Stomach smooth muscle (tissue), 2 donors: ENCODE data around the gene NFATC2IP.
"Not testable (repeated sequence)": the region's sequence is repeated elsewhere in the genome, so short reads cannot be mapped to it uniquely, and the experiment has no call there.

Experiments
- H3K27ac ChIP-seq: one replicate; pipeline ENCODE4 v1.7.0; 2013; ENCODE audit warnings: mild to moderate bottlenecking, low read length, inconsistent platforms
- H3K27me3 ChIP-seq, 2 donors: one replicate each; pipeline ENCODE4 v1.7.0; 2013; ENCODE audit warnings: low read length in 2 of 2; ENCODE audit not compliant: insufficient read depth in 2 of 2, control insufficient read depth in 1 of 2
- H3K36me3 ChIP-seq, 2 donors: one replicate each; pipeline ENCODE4 v1.7.0; 2013; ENCODE audit warnings: low read length in 2 of 2; ENCODE audit not compliant: control insufficient read depth in 2 of 2, insufficient read depth in 2 of 2
- H3K4me1 ChIP-seq: one replicate; pipeline ENCODE4 v1.7.0; 2013; ENCODE audit warnings: low read length; ENCODE audit not compliant: control insufficient read depth, insufficient read depth
- H3K4me3 ChIP-seq, 2 donors: one replicate each; pipeline ENCODE4 v1.7.0; 2013; ENCODE audit warnings: low read length in 2 of 2
- H3K9ac ChIP-seq, 2 donors: one replicate each; pipeline ENCODE4 v1.7.0; 2013; ENCODE audit warnings: low read length in 2 of 2, mild to moderate bottlenecking in 1 of 2
- H3K9me3 ChIP-seq, 2 donors: one replicate each; pipeline ENCODE4 v1.7.0; 2013; ENCODE audit warnings: low read length in 2 of 2; ENCODE audit not compliant: control insufficient read depth in 2 of 2
- donor health status: healthy.
- donor health status: Pancreatic carcinoma.

The NFATC2IP gene

DNA sequence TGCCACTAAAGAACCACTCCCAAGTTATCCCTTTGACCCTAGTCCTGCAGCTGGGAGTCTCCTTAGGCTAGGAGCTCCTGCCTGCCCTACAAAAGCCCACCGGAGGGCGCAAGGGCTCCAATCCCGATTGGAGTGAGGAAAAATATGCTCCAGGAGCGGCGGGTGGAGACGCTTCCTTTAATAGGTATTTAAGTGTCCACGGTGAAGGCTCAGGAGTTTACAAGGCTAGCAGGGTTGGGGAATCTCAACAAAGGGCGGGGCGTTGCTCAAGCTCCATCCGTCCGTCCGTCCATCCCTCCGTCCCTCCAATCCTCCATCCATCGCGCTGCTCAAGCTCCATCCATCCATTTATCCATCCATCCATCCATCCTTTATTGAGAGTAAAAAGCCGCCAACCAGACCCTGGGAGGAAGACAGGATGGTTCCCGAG is 23.3 kb downstream of the NFATC2IP start:
- peaks cover 7 to 17% of the 10 kb centered on the region in 2 donors for H3K36me3 ChIP-seq
- H3K9me3 ChIP-seq, result no peaks in the 10 kb centered on the region
- no peaks in the 10 kb centered on the region for H3K27me3 ChIP-seq
- H3K4me1 ChIP-seq, result peaks cover 17% of the 10 kb centered on the region
- H3K4me3 ChIP-seq, result peak overlapping the region; percentile 87 to 99
- peak overlapping the region; percentile 90 to 92 for H3K9ac ChIP-seq
- H3K27ac ChIP-seq, result peak overlapping the region; percentile 77

DNA sequence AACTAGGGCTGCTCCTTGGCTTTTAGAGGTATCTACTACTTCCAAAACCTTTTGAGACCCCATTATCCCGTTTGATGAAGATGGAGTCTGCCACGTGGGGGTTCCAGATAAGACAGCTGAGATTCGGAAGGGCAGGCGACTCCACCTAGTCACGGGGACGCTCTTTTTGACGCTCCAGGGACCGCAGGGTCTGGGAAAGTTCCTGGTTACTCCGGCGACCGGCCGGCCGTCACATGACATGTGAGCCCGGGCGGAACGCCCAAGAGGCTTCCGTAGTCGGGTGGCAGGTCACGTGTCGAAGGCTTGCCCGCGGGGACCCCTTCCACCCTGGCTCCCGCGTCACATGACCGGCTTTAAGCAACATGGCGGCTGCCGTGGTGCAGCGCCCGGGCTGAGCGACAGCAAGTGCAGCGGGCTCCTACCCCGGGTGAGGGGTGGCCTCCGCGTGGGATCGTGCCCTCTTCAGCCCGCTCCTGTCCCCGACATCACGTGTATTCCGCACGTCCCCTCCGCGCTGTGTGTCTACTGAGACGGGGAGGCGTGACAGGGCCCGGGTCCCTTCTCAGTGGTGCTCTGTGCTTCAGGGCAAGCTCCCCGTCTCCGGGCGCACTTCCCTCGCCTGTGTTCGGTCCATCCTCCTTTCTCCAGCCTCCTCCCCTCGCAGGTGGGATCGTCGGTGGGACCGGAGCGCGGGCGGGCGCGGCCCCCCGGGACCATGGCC is 23.9 kb downstream of the NFATC2IP start, which contains the start of gene SPNS1:
SPNS1 (plus strand) TSS at position 342 of the 721 bp plus-strand sequence; CDS start at position 716, 374 bp downstream.
- peak within 1 kb of the TSS; percentile 87 to 99 for H3K4me3 ChIP-seq
- peak within 1 kb of the TSS; percentile 90 to 92 for H3K9ac ChIP-seq
- peaks cover 17% of the 10 kb centered on the region for H3K4me1 ChIP-seq
- H3K27ac ChIP-seq, result peak within 1 kb of the TSS; percentile 77
- no peaks in the 10 kb centered on the region for H3K9me3 ChIP-seq
- H3K36me3 ChIP-seq, result peaks cover 10 to 21% of the 10 kb centered on the region in 2 donors
- H3K27me3 ChIP-seq, result no peaks in the 10 kb centered on the region

DNA sequence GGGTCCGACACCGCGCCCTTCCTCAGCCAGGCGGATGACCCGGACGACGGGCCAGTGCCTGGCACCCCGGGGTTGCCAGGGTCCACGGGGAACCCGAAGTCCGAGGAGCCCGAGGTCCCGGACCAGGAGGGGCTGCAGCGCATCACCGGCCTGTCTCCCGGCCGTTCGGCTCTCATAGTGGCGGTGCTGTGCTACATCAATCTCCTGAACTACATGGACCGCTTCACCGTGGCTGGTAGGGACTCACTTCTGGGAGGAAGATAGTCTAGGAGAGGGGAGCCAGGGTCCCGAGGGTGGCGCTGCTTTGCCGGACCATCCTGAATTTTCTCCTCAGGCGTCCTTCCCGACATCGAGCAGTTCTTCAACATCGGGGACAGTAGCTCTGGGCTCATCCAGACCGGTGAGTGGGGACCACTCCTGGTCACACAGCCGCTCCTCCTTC is 24.4 kb downstream of the NFATC2IP start:
- Histone ChIP-seq H3K27ac (peak overlapping the region; percentile 77), H3K27me3 (no peaks in the 10 kb centered on the region), H3K9ac (peak overlapping the region; percentile 90 to 92), H3K9me3 (no peaks in the 10 kb centered on the region), H3K36me3 (peaks cover 10 to 21% of the 10 kb centered on the region in 2 donors), H3K4me3 (peak overlapping the region; percentile 87 to 99), H3K4me1 (peaks cover 17% of the 10 kb centered on the region)

DNA sequence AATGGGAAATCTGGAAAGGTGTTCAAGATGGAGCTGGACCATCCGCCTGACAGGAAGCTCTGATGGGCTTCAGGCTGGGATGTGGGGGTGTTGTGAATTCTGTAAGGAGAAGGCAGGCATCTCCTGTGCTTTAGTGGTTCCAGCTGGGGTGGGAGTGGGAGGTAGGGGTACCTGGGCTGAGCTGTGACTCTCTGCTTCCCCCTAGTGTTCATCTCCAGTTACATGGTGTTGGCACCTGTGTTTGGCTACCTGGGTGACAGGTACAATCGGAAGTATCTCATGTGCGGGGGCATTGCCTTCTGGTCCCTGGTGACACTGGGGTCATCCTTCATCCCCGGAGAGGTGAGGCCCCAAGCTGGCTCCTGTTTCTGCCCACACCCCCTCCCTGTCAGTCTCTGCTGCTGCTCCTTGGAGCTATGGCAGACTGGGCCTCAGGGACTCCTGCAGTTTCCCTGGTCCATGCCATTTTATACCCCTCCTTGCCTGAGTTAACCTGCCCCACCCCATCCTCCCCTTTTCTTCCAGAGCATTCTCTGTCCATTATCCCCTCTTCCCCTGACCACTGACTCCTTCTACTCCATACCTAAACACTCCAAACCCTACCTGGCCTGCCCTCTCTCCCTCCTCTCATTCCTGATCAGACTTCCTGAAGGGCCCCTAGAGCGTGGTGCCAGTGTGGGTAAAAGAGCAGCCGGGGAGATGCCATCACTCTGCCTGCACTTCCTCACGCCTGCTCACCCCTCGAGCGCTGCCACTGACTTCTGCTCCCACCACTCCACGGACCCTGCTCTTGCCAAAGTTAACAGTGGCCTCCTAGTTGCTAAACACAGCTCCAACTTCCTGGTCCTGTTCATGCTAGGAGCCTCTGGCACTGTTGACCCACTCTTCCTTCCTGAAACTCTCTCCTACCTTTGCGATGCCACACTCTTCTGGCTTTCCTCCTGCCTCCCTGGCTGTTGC is 27.2 kb downstream of the NFATC2IP start:
- H3K27me3 ChIP-seq, result no peaks in the 10 kb centered on the region
- no peak overlapping the region for H3K9ac ChIP-seq
- H3K36me3 ChIP-seq, result peaks cover 21 to 37% of the 10 kb centered on the region in 2 donors
- H3K4me3 ChIP-seq, result no peak overlapping the region
- H3K27ac ChIP-seq, result no peak overlapping the region
- H3K4me1 ChIP-seq, result peaks cover 17% of the 10 kb centered on the region
- no peaks in the 10 kb centered on the region for H3K9me3 ChIP-seq

DNA sequence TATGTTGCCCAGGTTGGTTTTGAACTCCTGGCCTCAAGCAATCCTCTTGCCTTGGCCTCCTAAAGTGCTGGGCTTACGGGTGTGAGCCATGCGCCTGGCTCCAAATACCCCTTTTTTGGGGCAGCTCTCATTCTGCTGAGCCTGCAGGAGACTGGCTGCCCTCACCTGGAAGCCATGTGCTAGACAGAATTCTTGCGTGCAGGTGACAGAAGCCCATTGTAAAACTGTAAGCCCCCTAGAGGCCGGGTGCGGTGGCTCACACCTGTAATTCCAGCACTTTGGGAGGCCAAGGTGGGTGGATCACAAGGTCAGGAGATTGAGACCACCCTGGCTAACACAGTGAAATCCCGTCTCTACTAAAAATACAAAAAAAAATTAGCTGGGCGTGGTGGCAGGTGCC is 29.6 kb downstream of the NFATC2IP start:
- peaks cover 30 to 46% of the 10 kb centered on the region in 2 donors for H3K36me3 ChIP-seq
- not testable (repeated sequence) for H3K9me3 ChIP-seq, H3K27ac ChIP-seq, H3K4me1 ChIP-seq, H3K4me3 ChIP-seq, H3K9ac ChIP-seq, H3K27me3 ChIP-seq

DNA sequence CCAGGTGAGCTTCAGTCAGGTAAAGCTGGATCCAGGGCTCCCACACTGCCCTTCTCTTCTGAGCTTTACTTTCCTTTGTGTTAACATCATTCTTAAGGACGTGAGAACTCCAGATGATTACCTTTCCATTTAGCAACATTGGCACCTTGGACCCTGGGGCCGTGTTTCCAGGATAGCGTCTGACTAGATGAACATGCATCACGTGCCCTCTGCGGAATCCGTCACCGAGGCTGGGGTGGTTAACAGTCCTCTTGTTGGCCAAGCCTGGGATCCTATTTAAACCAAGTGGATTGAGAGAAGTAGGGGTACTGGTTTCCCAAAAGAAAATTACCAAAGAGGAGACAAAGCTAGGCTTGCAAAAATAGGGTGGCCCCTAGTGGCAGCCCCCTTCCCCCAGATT is 30.2 kb downstream of the NFATC2IP start:
- no peak overlapping the region for H3K9ac ChIP-seq
- H3K36me3 ChIP-seq, result peaks cover 30 to 47% of the 10 kb centered on the region in 2 donors
- no peak overlapping the region for H3K27ac ChIP-seq
- no peak overlapping the region for H3K4me3 ChIP-seq
- no peaks in the 10 kb centered on the region for H3K9me3 ChIP-seq
- H3K4me1 ChIP-seq, result no peaks in the 10 kb centered on the region
- H3K27me3 ChIP-seq, result no peaks in the 10 kb centered on the region

DNA sequence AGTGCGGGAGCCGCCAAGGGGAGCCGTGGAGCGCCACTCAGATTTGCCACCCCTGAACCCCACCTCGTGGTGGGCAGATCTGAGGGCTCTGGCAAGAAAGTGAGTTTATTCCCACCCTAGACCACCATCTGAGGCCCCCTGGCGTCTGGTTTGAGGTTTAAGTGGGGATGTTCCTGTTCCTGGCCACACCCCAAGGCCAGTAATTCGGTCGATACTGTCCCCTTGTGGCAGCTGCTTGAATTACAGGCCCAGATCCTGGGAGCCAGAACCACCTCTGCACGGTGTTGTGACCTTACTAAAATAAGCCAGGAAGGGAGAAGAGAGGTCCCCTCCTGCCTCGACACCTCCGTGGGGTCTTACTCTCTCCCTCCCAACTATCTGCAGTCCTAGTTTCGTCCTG is 30.8 kb downstream of the NFATC2IP start:
- H3K4me3 ChIP-seq, result no peak overlapping the region
- H3K4me1 ChIP-seq, result no peaks in the 10 kb centered on the region
- H3K27ac ChIP-seq, result no peak overlapping the region
- H3K36me3 ChIP-seq, result peaks cover 31 to 50% of the 10 kb centered on the region in 2 donors
- H3K27me3 ChIP-seq, result no peaks in the 10 kb centered on the region
- H3K9me3 ChIP-seq, result peaks cover 0 to under 1% of the 10 kb centered on the region in 2 donors
- H3K9ac ChIP-seq, result no peak overlapping the region

DNA sequence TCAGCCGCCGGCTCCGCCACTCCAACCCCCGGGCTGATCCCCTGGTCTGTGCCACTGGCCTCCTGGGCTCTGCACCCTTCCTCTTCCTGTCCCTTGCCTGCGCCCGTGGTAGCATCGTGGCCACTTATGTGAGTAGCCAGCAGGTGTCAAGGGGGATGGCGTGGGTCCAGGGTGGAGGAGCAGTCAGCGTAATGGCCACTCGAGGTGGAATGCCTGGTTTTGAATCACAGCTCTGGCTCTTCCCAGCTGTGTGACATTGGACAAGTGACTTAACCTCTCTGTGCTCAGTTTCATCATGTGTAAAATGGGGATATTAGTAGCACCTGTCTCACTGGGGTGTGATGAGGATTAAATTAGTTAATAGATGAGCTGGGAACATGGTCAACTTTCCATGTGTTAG is 31.7 kb downstream of the NFATC2IP start:
- H3K4me3 ChIP-seq, result no peak overlapping the region
- H3K9me3 ChIP-seq, result peaks cover 0 to 6% of the 10 kb centered on the region in 2 donors

DNA sequence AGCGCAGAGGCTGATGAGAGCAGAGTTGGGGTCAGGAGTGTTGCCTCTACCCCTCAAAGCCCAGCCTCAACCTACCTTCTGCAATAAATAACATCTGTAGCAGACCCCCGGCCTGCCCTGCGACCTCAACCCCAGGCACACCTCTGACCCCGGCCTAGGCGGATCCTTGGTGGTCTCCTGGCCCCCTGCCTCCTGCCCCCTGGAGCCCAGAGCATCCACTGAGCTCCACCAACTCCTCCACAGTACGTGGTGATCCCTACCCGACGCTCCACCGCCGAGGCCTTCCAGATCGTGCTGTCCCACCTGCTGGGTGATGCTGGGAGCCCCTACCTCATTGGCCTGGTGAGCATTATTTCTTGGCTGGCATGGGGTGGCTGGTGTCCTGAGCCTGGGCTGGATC is 32.2 kb downstream of the NFATC2IP start:
- Histone ChIP-seq H3K36me3 (peaks cover 36 to 50% of the 10 kb centered on the region in 2 donors), H3K9me3 (peaks cover 0 to 6% of the 10 kb centered on the region in 2 donors), H3K4me3 (no peak overlapping the region), H3K27ac (no peak overlapping the region), H3K4me1 (no peaks in the 10 kb centered on the region), H3K9ac (no peak overlapping the region), H3K27me3 (no peaks in the 10 kb centered on the region)

More for the DNA sequence above, 31.7 kb downstream of the NFATC2IP start:
- Histone ChIP-seq H3K9ac (no peak overlapping the region), H3K27me3 (no peaks in the 10 kb centered on the region), H3K36me3 (peaks cover 36 to 52% of the 10 kb centered on the region in 2 donors), H3K4me1 (no peaks in the 10 kb centered on the region), H3K27ac (no peak overlapping the region)

DNA sequence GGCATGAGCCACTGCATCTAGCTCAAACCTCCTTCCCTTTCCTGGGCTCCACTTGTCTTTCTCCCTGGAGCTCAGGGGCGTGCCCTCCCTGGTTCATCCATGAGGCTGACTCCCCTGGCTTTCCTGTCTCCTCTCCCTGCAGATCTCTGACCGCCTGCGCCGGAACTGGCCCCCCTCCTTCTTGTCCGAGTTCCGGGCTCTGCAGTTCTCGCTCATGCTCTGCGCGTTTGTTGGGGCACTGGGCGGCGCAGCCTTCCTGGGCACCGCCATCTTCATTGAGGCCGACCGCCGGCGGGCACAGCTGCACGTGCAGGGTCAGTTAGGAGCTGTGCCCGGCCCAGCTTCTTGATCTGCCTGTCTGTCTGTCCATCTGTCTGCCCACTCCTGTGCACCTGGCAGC is 32.9 kb downstream of the NFATC2IP start:
- Histone ChIP-seq H3K27me3 (no peaks in the 10 kb centered on the region), H3K4me3 (no peak overlapping the region), H3K4me1 (no peaks in the 10 kb centered on the region), H3K9ac (no peak overlapping the region), H3K36me3 (peaks cover 32 to 46% of the 10 kb centered on the region in 2 donors), H3K9me3 (peaks cover 0 to 6% of the 10 kb centered on the region in 2 donors), H3K27ac (no peak overlapping the region)
